SH-SY5Y (cell line): ENCODE results near the gene RAB8B.

Source experiments
- GATA2 ChIP-seq: IDR thresholded peaks from 2 replicates; pipeline ENCODE4 v1.6.1; 2011; ENCODE audit warnings: mild to moderate bottlenecking, low read depth, low read length
- GATA3 ChIP-seq: IDR thresholded peaks from 2 replicates; pipeline ENCODE4 v1.6.1; 2011; ENCODE audit warnings: low read depth, mild to moderate bottlenecking, low read length, moderate library complexity

DNA sequence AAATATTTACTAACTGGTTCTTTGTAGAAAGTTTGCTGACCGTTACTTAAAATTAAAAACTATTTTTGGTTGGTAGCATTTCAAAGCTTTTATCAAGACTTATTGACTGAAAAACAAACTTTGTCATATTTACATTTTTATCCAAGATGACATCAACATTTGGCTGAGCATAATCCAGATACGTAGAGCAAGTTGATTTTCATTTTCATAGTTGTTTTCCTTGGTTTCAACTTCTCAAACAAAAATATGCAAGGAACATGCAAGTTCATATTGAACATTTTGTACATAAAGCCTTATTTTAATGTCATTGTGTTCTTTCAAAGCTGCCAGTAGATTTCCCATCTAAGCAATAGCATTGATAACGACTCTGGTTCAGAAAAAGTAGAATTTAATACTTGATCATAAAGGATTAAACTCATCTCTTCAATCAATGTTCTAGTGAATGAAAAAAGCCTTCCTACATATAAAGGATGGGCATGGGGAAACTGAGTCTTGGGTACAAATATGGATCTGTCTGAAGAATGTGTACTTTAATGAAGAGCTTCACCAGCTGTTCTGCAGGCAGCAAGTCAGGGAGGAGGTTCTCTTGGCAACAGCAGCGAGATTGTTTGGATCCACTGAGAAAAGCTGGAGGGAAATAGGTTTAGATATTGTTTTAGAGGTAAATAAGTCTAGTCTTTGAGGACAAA lies 5.6 kb downstream of the RAB8B start:
- TF ChIP-seq GATA3 (no peak), GATA2 (no peak)
